Activated T-cell treated with anti-CD3 and anti-CD28 coated beads, Interleukin-2, amount 50 U/mL, for 72 hours (primary cell): ENCODE results near the gene LGMN. TPM values are rescaled to one million over a fixed set of nuclear protein-coding genes. Genes with fewer than 3 reads are reported as not detected.

ENCODE experiments used
- ATAC-seq, 2 donors: fragments of 150-1000 bp; cut with Tn5 transposase; replicated peaks in 1 of 2; 2 replicates each; pipeline ENCODE4 v1.10.0; 2021; ENCODE audit warnings: moderate library complexity in 2 of 2, mild to moderate bottlenecking in 1 of 2
- DNase-seq, 2 donors: peaks; one replicate each; pipeline ENCODE4 v3.0.0; 2021 to 2022; ENCODE audit warnings: mixed read lengths in 1 of 2
- H3K27ac Mint-ChIP-seq: one replicate; pipeline ENCODE4 v1.8.0; 2022; ENCODE audit warnings: mild to moderate bottlenecking, moderate library complexity, mixed read lengths
- H3K27me3 Mint-ChIP-seq: one replicate; pipeline ENCODE4 v1.8.0; 2022; ENCODE audit warnings: low read depth, mixed read lengths
- H3K36me3 Mint-ChIP-seq, 2 donors: one replicate each; pipeline ENCODE4 v1.8.0; 2022; ENCODE audit warnings: mixed read lengths in 2 of 2, mild to moderate bottlenecking in 1 of 2; ENCODE audit not compliant: insufficient read depth in 2 of 2
- H3K4me1 Mint-ChIP-seq: one replicate; pipeline ENCODE4 v1.8.0; 2022; ENCODE audit warnings: low read depth, mixed read lengths
- H3K4me3 Mint-ChIP-seq, 2 donors: one replicate each; pipeline ENCODE4 v1.8.0; 2022; ENCODE audit warnings: mild to moderate bottlenecking in 2 of 2, mixed read lengths in 2 of 2, moderate library complexity in 2 of 2
- H3K9me3 Mint-ChIP-seq, 2 donors: one replicate each; pipeline ENCODE4 v1.8.0; 2022; ENCODE audit warnings: mixed read lengths in 2 of 2
- total RNA-seq, 2 donors: library from RNA; stranded (reverse); gene quantifications; one replicate each; pipeline ENCODE4 v1.2.3, GENCODE V29; 2022

LGMN gene
- total RNA-seq, 2 donors from 2014 or later, result 2.5 to 4.7 TPM

DNA sequence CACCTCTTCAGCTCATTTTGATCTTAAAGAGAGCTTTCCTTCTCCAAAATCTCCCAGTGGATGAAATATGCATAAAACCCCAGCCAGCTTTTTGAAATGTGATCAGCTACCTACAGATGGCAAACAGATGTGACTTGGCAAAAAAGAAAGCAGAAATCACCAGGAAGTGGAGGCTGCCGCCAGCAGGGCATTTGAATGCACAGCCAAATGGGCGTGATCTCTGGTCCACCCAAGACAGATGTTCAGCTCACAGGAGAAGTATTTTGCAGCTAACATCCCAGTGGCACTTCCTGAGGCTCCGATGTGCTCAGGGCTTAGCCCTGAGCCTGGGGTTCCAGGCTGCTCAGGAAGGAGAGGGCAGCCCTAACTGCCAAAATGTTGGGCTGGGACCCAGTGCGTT lies 78.3 kb downstream of the LGMN start:
- H3K9me3 Mint-ChIP-seq, result no peaks in the 10 kb centered on the region
- DNase-seq, result no peak
- H3K36me3 Mint-ChIP-seq, result peaks cover 4 to 21% of the 10 kb centered on the region in 2 donors
- H3K27ac Mint-ChIP-seq, result peak overlapping the region; percentile 59
- peak overlapping the region; percentile 8 to 29 for H3K4me3 Mint-ChIP-seq
- peaks cover 86% of the 10 kb centered on the region for H3K4me1 Mint-ChIP-seq
- ATAC-seq, result no peak
- no peaks in the 10 kb centered on the region for H3K27me3 Mint-ChIP-seq

DNA sequence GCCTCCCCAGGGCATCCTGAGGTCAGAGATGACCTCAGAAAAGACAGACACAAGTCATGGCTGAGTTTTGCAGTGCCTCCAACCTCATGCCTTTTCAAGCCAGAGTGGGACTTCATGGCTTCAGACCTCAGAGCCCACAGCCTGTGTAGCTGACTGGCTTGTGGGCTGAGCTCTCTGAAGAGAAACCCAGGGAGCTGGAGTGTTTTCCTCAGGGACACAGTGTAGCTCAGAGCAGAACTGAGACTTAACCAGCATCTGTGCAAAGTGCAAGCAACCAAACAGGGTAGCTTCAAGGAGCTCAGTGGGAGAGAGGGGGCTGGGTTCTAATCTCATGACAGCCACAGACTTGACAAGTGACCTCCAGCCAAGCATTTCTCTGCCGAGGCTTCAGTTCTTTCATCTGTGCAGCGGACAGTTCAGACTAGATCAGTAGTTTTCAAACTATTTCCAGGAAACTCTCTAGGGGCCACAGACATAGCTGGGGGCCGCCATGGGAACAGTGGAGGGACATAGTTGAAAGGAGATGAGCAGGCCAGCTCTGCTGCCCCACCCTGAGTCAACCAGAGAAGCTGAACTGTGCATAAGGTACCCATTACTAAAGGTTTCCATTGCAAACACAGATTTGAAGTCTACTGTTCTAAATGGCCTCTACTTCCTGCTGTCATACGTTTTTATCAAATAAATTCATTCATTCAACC lies 80.0 kb downstream of the LGMN start:
- Mint-ChIP-seq H3K4me3 (peak overlapping the region; percentile 35 to 66), H3K9me3 (no peaks in the 10 kb centered on the region), H3K4me1 (peaks cover 85% of the 10 kb centered on the region), H3K36me3 (peaks cover 6 to 27% of the 10 kb centered on the region in 2 donors), H3K27me3 (no peaks in the 10 kb centered on the region), H3K27ac (peak overlapping the region; percentile 95)
- ATAC-seq, result peak; percentile 83 to 86
- DNase-seq, result peak in 1 of 2 donors; percentile 36

DNA sequence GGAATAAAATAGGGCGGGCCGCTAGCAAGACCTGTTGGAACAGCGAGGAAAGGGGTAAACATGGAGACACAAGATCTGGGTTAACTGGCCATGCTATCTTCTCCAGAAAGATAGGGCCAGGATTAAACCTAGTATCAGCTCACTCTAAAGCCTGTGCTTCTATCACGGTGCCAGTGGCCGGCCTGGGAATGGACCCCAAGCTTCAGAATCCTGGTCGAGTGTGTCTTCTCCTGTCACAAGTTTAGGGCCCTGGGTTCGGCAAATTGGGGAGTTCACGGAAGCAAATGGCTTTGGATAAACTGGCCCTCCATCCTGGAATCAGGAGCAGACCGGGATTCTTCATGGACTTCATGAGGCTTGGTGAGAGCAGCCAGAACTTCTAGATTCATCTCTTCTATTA lies 82.2 kb downstream of the LGMN start:
- H3K9me3 Mint-ChIP-seq, result no peaks in the 10 kb centered on the region
- no peaks in the 10 kb centered on the region for H3K27me3 Mint-ChIP-seq
- H3K4me1 Mint-ChIP-seq, result peaks cover 88% of the 10 kb centered on the region
- H3K27ac Mint-ChIP-seq, result peak overlapping the region; percentile 30
- ATAC-seq (no peak), DNase-seq (no peak)
- peak overlapping the region in 1 of 2 donors; percentile 34 for H3K4me3 Mint-ChIP-seq
- H3K36me3 Mint-ChIP-seq, result peaks cover 12 to 39% of the 10 kb centered on the region in 2 donors

DNA sequence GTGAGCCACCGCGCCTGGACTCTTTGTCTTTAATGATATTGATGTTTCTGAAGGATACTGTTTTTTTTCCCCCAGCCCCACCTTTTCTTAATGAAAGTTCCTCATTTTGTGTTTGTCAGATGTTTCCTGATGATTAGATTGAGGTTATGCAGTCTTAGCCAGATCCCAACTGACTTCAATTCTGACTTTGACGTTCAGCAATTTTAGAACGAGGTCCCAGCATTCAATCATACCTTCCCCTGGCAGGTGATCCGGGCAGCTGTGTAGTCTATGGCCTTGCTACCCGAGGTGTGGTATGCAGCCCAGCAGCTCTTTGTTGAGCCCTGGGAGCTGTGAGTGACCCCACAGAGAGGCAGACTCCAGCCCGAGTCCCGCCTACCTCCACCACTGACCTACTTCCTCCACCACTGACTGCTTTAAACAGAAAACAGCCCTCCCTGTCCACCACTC lies 82.7 kb downstream of the LGMN start:
- no peak overlapping the region for H3K27ac Mint-ChIP-seq
- H3K9me3 Mint-ChIP-seq, result no peaks in the 10 kb centered on the region
- H3K4me1 Mint-ChIP-seq, result peaks cover 82% of the 10 kb centered on the region
- no peaks in the 10 kb centered on the region for H3K27me3 Mint-ChIP-seq
- peak overlapping the region in 1 of 2 donors; percentile 34 for H3K4me3 Mint-ChIP-seq
- ATAC-seq (no peak), DNase-seq (no peak)
- H3K36me3 Mint-ChIP-seq, result peaks cover 12 to 43% of the 10 kb centered on the region in 2 donors

DNA sequence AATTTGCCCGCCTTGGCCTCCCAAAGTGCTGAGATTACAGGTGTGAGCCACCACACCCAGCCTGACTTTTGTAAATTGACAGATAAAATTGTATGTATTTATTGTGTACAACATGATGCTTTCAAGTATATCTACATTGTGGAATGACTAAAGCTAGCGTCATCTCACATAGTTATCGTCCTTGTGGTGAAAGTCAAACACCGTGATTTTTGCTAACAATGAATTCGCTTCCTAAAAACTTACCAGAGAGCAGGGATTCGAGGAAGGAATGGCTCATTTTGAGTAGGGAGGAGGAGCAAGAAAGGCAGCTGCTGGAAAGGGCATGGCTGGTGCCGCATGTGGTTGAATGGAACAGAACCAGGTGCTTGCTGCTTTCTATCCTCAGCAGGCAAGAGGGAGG lies 85.4 kb downstream of the LGMN start:
- no peak for ATAC-seq
- Mint-ChIP-seq H3K4me3 (no peak overlapping the region), H3K9me3 (no peaks in the 10 kb centered on the region), H3K27ac (peak overlapping the region; percentile 9), H3K27me3 (no peaks in the 10 kb centered on the region), H3K36me3 (peaks cover 13 to 43% of the 10 kb centered on the region in 2 donors), H3K4me1 (peaks cover 73% of the 10 kb centered on the region)
- DNase-seq, result no peak

DNA sequence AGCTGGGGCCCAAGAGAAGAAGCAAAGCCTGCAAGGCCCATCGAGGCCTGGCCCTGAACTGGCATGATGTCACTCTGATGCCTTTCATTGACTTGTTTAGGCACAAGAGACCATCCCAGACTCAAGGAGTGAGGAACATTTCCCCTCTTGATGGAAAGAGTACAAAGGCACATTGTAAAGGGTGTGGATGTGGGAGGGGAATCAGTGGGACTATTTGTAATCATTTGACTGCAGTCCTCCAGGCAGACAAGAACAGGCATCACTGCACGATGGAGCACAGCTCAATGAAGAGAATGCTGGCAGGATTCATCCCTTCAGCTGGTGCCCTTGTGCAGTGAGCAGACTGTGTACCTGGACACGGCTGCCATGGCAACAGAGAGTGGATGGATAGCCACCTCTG lies 87.9 kb downstream of the LGMN start:
- Mint-ChIP-seq H3K4me1 (peaks cover 76% of the 10 kb centered on the region), H3K27me3 (no peaks in the 10 kb centered on the region), H3K4me3 (no peak overlapping the region), H3K9me3 (no peaks in the 10 kb centered on the region), H3K27ac (no peak overlapping the region), H3K36me3 (peaks cover 21 to 48% of the 10 kb centered on the region in 2 donors)
- DNase-seq (no peak), ATAC-seq (no peak)

DNA sequence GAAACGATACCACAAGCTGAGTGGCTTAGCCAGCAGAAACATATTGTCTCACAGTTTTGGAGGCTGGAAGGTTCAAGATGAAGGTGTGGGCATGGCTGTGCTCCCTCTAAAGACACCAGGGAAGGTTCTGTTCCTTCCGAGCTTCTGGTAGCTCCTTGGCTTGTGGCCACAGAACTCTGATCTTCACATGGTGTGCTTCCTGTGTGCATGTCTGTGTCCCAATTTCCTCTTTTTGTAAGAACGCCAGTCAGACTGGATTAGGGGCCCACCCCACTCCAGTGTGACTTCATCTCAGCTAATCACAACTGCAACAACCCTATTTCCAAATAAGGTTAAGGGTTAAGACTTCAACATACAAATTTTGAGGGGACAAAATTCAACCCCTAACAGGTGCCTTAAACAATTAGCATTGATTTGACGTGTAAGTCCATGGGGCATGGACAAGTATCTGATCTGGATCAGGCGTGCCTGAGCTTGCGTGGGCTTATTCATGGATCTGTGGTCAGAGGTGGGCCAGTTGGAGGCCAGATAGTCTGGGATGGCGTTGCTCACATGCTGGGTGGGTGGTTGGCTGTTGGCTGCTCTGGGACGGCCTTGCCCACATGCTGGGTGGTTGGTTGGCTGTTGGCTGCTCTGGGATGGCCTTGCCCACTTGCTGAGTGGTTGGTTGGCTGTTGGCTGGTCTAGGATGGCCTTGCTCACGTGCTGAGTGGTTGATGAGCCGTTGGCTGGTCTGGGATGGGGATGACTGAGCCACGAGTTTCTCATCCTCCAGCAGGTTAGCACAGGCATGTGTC lies 88.5 kb downstream of the LGMN start:
- Mint-ChIP-seq H3K27me3 (no peaks in the 10 kb centered on the region), H3K36me3 (peaks cover 23 to 52% of the 10 kb centered on the region in 2 donors), H3K9me3 (no peaks in the 10 kb centered on the region), H3K4me1 (peaks cover 80% of the 10 kb centered on the region), H3K4me3 (no peak overlapping the region), H3K27ac (no peak overlapping the region)
- DNase-seq, result no peak
- no peak for ATAC-seq

DNA sequence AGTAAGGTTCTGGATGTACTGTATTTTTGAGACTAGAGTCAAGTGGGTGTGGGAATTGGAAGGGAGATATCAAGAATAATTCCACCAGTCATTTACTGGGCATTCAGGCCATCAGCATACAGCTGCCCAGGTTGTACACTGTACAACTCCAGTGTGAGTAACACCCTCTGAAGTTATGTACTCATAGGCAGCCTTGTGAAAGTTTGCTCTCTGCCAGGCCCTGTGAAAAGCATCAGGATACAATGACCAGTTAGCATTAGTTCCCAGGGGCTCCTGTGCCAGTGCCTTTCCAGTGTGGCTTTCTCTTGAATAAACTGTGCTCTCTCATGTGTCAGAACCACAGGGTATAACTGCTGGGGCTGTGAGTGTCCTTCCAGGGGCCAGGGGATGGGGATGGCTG lies 89.7 kb downstream of the LGMN start:
- no peak for ATAC-seq
- peaks cover 81% of the 10 kb centered on the region for H3K4me1 Mint-ChIP-seq
- no peaks in the 10 kb centered on the region for H3K27me3 Mint-ChIP-seq
- H3K9me3 Mint-ChIP-seq, result no peaks in the 10 kb centered on the region
- no peak overlapping the region for H3K27ac Mint-ChIP-seq
- no peak for DNase-seq
- peaks cover 21 to 48% of the 10 kb centered on the region in 2 donors for H3K36me3 Mint-ChIP-seq
- H3K4me3 Mint-ChIP-seq, result no peak overlapping the region

DNA sequence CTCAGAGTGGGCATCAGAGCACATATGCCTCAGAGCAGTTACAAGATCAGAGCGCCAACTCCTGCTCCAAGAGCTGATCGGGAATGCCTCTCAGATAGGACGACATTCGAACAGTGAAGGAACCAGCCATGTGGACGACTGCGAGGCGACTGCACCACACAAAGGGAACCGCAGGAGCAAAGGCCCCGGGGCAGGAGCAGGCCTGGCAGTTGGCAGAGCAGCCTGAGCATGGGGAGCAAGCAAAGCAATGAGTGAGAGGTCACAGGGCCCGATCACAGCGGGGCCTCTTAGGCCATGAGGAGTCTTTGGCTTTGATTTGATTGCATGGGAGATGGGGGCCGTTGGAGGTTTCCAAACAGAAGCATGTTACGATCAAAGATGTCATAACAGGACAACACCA lies 90.3 kb downstream of the LGMN start:
- H3K4me1 Mint-ChIP-seq, result peaks cover 84% of the 10 kb centered on the region

DNA sequence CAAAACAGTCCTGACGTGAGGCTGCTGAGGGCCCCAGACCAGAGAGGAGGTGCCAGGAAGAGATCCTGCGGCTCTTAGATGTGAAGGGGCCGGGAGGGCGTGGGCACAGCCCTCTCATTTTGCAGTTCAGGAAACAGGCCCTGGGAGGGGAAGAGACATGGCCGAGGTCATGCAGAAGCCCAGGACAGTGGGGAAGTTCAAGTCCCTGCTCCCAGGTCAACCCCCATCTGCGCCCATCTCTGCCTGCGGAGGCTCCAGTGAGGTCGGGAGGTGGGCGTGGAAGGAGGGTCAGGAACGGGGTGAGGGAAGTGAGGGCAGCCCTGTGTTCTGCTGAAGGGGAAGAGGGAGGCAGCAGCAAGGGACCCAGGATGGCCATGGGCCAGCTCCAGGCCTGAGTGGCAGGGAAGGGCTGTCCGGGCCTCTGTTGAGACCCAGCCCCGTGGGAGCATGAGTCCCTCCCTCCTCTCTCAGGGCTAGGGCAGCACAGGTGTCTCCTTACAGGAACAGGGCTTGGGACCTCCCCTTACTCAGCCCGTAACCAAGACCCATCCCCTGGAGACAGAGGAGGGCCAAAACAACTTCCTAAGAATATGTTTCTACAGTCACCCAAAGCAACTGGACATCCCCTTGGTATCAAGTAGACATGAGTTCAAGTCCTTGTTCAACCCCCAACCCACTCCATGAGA lies 90.8 kb downstream of the LGMN start:
- Mint-ChIP-seq H3K9me3 (no peaks in the 10 kb centered on the region), H3K4me3 (peak overlapping the region; percentile 46 to 98), H3K27ac (peak overlapping the region; percentile 67), H3K4me1 (peaks cover 80% of the 10 kb centered on the region), H3K27me3 (no peaks in the 10 kb centered on the region), H3K36me3 (peaks cover 24 to 45% of the 10 kb centered on the region in 2 donors)
- ATAC-seq, result no peak
- DNase-seq, result no peak

More for the DNA sequence above, 90.3 kb downstream of the LGMN start:
- Mint-ChIP-seq H3K36me3 (peaks cover 24 to 49% of the 10 kb centered on the region in 2 donors), H3K27me3 (no peaks in the 10 kb centered on the region), H3K9me3 (no peaks in the 10 kb centered on the region), H3K27ac (peak overlapping the region; percentile 48), H3K4me3 (peak overlapping the region in 1 of 2 donors; percentile 10)
- ATAC-seq (no peak), DNase-seq (no peak)

DNA sequence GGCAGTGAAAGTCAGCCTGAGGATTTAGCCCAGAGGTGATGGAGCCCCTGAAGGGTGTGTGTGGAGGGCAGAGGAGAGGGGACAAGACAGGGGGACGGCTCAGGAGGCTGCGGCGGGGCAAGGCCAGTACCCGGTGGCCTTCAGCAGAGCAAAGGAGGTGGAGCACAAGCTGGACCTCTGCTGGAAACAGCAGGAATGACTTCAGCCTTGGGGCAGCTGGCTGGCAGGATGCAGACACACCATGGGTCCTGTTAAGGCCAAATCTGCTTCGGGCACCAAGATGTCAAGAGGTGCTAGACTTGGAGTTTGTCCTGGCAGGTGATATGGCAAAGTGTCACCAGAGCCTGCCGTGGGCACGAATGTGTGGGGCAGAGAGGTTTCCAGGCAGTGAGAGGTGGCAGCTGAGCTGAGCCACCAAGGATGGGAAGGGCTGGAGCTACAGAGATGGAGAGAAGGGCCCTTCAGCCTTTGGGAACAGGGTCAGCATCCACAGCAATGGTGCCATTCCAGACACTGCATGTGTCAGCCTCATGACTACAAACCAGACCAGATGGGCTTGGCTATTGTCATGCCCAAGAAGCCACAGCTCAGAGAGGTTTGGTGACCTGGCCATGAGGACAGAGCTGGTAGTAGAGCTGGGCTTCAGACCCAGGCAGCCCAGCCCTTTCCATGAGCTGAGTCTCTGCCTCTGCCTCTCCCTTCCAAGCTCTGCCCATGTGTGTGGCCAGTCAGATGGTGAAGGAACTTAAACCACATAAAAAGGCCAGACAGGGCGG lies 91.9 kb downstream of the LGMN start:
- DNase-seq (no peak), ATAC-seq (no peak)
- peaks cover 71% of the 10 kb centered on the region for H3K4me1 Mint-ChIP-seq
- H3K27ac Mint-ChIP-seq, result peak overlapping the region; percentile 67
- H3K4me3 Mint-ChIP-seq, result peak overlapping the region; percentile 61 to 98
- H3K9me3 Mint-ChIP-seq, result no peaks in the 10 kb centered on the region
- peaks cover 18 to 38% of the 10 kb centered on the region in 2 donors for H3K36me3 Mint-ChIP-seq
- no peaks in the 10 kb centered on the region for H3K27me3 Mint-ChIP-seq

DNA sequence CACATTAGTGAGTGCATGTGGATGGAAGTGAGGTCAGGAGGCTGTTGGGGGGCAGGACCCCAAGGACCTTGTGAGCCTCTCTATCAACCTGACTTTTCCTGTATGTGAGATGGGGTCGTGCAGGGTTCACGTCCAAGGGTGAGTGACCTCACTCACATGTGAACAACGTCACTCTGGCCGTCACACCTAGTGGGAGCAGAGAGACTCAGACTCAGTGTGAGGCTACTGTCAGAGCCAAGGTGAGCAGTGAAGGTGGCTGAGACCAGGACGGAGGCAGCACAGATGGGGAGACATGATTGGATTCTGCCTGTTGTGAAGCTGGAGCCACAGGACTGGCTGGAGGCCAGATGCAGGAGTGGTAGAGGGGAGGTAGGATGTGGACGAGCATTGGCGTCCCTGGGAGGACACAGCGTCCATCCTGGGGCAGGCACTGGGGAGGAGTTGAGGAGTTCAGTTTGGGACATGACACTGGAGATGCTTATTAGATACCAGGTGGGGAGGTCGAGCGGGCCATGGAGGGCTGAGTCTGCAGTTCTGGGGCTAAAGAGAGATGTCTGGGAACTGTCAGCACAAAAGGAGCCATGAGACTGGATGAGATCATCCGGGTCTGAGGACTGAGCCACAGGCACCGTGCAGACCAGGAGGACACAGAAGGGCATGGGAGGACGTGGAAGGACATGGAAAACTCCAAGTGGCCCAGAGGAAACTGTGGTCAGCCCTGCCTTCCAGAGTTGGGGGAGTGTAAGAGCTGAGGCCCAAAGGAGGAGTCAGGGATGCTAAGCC lies 92.8 kb downstream of the LGMN start:
- Mint-ChIP-seq H3K27me3 (no peaks in the 10 kb centered on the region), H3K9me3 (no peaks in the 10 kb centered on the region)
- DNase-seq, result no peak

More for the DNA sequence above, 92.8 kb downstream of the LGMN start:
- no peak for ATAC-seq
- Mint-ChIP-seq H3K27ac (peak overlapping the region; percentile 66), H3K4me3 (peak overlapping the region; percentile 61 to 98), H3K4me1 (peaks cover 78% of the 10 kb centered on the region), H3K36me3 (peaks cover 20 to 32% of the 10 kb centered on the region in 2 donors)
